Choroid plexus epithelial cell (primary cell): ENCODE results near the gene KCNF1.

Source experiments
- DNase-seq: peaks from one replicate; pipeline ENCODE4 v3.0.0-alpha.2; 2010; ENCODE audit warnings: low read depth
- H3K4me3 ChIP-seq: 2 replicates; pipeline ENCODE4 v1.5.1; 2011; ENCODE audit warnings: low read depth, mild to moderate bottlenecking, control low read depth, low read length, moderate library complexity
- TF ChIP-seq, protein P1 (sequence below): conservative IDR thresholded peaks from 2 replicates; pipeline ENCODE4 v1.5.1; 2011; ENCODE audit warnings: low read depth, mild to moderate bottlenecking, control low read depth, inconsistent platforms, low read length, moderate library complexity

Gene KCNF1

DNA sequence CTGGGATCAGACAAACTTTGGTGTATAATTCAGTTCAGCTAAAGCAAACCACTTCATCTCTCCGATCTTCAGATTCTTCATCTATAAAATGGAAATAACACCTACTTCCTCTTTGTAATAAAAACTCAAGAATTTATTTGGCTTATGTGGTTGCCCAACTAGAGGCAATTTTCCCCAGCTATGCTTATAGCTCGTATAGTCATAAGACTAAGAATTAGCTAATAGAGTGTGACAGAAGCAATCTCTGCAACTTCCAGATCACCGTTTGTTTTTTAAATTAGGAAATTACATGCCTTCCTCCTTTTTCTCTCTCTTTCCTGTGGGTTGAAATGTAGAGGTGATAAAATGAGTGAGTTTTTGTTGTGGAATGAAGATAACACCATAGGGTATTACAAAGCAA, 35.3 kb upstream of the KCNF1 start:
- DNase-seq, result no peak
- H3K4me3 ChIP-seq, result no peak overlapping the region
- TF ChIP-seq, protein P1, sequence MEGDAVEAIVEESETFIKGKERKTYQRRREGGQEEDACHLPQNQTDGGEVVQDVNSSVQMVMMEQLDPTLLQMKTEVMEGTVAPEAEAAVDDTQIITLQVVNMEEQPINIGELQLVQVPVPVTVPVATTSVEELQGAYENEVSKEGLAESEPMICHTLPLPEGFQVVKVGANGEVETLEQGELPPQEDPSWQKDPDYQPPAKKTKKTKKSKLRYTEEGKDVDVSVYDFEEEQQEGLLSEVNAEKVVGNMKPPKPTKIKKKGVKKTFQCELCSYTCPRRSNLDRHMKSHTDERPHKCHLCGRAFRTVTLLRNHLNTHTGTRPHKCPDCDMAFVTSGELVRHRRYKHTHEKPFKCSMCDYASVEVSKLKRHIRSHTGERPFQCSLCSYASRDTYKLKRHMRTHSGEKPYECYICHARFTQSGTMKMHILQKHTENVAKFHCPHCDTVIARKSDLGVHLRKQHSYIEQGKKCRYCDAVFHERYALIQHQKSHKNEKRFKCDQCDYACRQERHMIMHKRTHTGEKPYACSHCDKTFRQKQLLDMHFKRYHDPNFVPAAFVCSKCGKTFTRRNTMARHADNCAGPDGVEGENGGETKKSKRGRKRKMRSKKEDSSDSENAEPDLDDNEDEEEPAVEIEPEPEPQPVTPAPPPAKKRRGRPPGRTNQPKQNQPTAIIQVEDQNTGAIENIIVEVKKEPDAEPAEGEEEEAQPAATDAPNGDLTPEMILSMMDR, result no peak

DNA sequence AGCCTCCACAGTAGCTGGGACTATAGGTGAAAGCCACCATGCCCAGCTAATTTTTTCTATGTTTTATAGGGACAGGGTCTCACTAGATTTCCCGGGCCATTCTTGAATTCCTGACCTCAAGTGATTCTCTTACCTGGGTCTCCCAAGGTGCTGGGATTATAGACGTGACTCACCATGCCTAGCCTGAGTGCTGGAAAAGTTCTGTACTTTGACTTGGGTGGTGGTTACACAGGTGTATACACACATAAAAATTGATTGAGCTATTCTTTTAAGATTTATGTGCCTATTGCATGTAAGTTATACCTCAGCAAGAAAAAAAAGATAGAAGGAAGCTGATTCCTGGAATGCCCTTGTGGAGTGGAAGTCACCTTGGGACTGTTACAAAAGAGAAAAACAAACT, 34.8 kb upstream of the KCNF1 start:
- TF ChIP-seq, protein P1, result no peak
- DNase-seq, result no peak

DNA sequence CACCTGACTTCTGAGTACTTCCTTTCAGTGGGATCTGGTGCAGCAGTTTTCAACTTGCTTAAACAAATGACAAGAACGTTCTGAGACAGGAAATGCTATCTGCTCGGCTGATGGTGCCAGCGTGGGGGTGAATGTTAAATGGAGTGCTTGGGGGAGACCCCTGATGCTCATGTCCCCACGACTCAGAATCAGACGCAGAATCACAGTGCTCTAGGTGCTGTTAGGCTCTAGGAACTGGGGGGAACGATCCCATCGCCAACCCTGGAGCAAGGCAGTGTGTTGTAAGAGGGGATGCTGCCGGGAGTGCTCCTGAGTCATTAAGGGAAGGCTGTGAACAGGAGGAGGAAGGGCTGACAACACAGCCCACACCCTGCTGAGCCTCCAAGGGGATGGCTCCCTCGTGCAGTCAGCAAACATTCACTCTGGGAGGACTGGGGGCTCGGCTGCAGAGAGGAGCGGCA, 34.1 kb upstream of the KCNF1 start:
- H3K4me3 ChIP-seq, result no peak overlapping the region
- TF ChIP-seq, protein P1, result no peak
- DNase-seq, result no peak

More for the DNA sequence above, 34.8 kb upstream of the KCNF1 start:
- H3K4me3 ChIP-seq, result no peak overlapping the region

DNA sequence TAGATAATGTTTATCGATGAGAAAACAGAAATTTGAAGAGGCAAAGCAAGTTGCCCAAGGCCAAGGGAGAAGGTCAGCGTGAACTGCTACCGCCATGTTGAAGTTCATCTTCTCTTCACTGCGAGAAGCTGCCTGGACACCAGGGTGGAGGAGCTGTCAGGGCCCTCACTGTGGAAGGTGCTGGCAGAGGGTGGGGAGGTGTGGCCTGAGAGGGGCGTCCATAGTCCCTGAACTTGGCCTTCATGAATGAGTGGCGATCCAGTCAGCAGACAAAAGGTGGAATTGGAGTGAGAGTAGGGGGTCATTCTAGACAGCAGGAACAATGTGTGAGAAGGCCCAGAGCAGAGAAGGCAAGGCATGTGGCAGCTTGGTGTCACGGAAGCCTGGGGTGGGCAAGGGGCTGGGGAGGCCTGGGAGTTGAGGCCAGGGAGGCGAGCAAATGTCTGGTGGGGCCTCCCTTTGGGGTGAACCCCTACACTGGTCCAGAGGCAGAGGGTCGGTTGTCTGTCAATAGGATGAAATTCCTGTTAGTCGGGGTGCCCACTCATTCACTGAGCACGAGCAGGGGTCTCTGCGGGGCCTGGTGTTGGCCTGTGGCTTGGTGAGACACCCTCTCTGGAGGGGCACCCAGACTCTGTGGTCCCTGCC, 33.3 kb upstream of the KCNF1 start:
- TF ChIP-seq, protein P1, result no peak
- no peak overlapping the region for H3K4me3 ChIP-seq
- DNase-seq, result no peak

DNA sequence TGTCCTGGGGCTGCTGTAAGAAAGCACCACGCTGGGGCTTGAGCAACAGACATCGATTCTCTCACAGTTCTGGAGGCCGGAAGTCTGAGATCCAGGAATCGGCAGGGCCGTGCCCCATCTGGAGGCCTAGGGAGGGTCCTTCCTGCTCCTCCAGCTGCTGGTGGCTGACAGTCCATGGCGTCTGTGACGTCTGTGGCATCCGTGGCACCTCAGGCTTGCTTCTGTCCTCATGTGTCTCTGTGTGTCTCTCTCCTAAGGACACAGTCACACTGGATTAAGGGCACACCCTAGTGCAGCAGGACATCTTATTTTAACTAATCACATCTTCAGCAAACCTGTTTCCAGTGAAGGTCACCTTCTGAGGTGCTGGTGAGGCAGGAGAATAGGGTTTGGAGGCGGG, 32.6 kb upstream of the KCNF1 start:
- no peak overlapping the region for H3K4me3 ChIP-seq
- DNase-seq, result no peak
- TF ChIP-seq, protein P1, result no peak

DNA sequence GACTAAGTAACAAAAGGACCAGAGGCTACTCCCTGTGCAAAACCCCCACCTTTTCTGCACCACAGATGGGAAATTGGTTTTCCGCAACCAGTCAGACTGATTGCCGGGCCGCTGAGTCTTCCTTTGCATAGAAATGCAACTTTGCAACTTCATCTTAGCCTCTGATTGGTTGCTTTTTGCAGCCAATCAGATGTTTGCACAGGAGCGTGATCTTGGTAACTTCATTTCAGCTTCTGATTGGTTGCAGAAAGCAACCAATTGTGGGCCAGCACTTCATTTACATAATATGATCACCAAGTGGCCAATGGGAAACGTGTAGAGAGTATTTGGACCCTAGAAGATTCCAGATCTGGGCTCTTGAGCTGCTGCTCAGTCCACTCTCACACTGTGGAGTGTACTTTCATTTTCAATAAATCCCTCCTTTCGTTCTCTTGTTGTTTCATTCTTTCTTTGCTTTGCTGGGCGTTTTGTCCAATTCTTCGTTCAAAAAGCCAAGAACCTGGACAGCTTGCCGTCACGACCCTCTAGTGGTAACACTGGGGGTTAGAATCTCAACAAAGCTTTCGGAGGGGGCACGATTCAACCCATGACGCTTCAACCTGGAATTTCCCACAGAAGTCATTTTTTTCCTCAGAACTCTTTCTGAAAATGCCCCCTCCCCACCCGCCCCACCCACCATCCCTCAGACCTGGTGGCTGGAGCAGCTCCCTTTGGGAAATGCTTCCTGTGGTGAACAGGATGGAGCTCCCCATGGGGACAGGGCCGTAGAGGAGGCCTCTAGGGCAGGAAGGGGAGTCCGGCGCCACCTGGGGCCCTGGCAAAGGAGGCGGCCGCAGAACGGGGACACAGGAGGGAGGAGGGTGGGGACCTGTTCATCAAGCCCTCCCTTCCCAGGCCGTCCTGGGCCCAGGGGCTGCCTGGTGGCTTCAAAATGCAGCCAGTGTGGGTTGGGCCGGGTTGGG, 31.8 kb upstream of the KCNF1 start:
- DNase-seq, result no peak
- H3K4me3 ChIP-seq, result no peak overlapping the region
- TF ChIP-seq, protein P1, result no peak
